Gastroesophageal sphincter (tissue), 2 donors: Measurements from ENCODE around the gene OR5B17.

Experiments
- POLR2A ChIP-seq, 2 donors: fragments of 450-650 bp; IDR thresholded peaks; one replicate each; pipeline ENCODE4 v1.6.1; 2017; ENCODE audit warnings: antibody characterized with exemption in 2 of 2, mild to moderate bottlenecking in 2 of 2, moderate library complexity in 1 of 2
- POLR2AphosphoS5 ChIP-seq: sonication (generic); formaldehyde crosslinking; IDR thresholded peaks from one replicate; pipeline ENCODE4 v1.6.1; 2017; ENCODE audit warnings: antibody characterized with exemption

- TF ChIP-seq POLR2AphosphoS5 (no peak), POLR2A (IDR thresholded peaks at IDR 0.05) (no peak)
These were observed at the start of gene OR5B17 for GRCh38 chr11:58358969-58359368.
